GM19468 (cell line): ENCODE data around the gene RAB11FIP4.

Source experiments
- ATAC-seq: cut with Tn5 transposase; IDR thresholded peaks from one replicate; pipeline ENCODE4 v1.9.1; 2021; ENCODE audit warnings: mild to moderate bottlenecking, moderate library complexity, moderate number of reproducible peaks; ENCODE audit not compliant: unreplicated experiment; ENCODE audit errors: extremely low read depth

Gene RAB11FIP4

GRCh38 chr17:31575043-31575442, 183.6 kb downstream of the RAB11FIP4 start:
- ATAC-seq = no peak

GRCh38 chr17:31579265-31579664, 187.8 kb downstream of the RAB11FIP4 start:
- no peak for ATAC-seq

- no peak for ATAC-seq
Observed at GRCh38 chr17:31580316-31580705, 188.8 kb downstream of the RAB11FIP4 start.

GRCh38 chr17:31580706-31581490, 189.4 kb downstream of the RAB11FIP4 start:
- ATAC-seq = no peak

- ATAC-seq = no peak
Observed at GRCh38 chr17:31581491-31581890, 190.0 kb downstream of the RAB11FIP4 start.

GRCh38 chr17:31582151-31582907, 190.9 kb downstream of the RAB11FIP4 start:
- no peak for ATAC-seq

- ATAC-seq = no peak
Observed at GRCh38 chr17:31583772-31584356, 192.4 kb downstream of the RAB11FIP4 start.

- no peak for ATAC-seq
Observed at GRCh38 chr17:31584438-31585279, 193.2 kb downstream of the RAB11FIP4 start.

- ATAC-seq = no peak
Observed at GRCh38 chr17:31585280-31585630, 193.8 kb downstream of the RAB11FIP4 start.

- no peak for ATAC-seq
Observed at GRCh38 chr17:31586946-31587345, 195.5 kb downstream of the RAB11FIP4 start.

- no peak for ATAC-seq
Observed at GRCh38 chr17:31587462-31587861, 196.0 kb downstream of the RAB11FIP4 start.
